HG02763 (cell line): ENCODE results near the gene STXBP5L.
"Not testable (repeated sequence)": the region's sequence is repeated elsewhere in the genome, so short reads cannot be mapped to it uniquely, and the experiment has no call there.

ENCODE experiments used
- ATAC-seq: cut with Tn5 transposase; IDR thresholded peaks from one replicate; pipeline ENCODE4 v1.9.1; 2021; ENCODE audit warnings: mild to moderate bottlenecking, moderate library complexity; ENCODE audit not compliant: unreplicated experiment

Gene STXBP5L

DNA sequence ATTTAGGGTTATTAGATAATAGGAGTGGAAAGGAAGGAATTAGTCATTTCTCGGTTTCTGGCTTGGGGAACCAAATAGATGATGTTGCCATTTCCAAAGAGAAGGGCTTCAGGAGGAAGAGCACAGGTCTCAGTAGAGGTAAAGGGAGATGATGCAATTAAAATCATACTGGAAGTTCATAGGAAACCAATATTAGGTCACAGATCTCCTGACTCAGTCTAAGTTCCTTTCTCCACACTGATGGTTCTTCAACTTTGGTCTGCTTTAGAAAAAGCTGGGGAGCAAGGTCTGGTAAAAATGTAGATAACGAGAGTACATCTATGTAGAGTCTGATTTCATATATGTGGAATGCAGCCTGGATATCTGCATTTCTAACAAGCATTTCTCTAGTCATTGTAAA, 506.9 kb downstream of the STXBP5L start:
- ATAC-seq: no peak

DNA sequence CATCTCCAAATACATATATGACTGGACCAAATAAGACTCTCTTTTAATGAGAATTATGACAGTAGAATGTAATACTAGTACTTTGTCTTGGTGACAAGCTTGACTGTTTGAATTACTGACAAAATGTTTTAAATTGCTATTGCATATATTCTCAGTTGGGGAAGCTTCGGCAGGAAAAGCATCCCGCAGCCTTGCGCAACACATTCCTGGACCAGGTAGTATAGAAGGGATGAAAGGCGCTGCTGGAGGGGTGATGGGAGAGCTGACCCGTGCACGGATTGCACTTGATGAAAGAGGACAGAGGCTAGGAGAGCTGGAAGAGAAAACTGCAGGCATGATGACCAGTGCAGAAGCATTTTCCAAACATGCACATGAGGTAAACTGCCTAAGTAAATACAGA, 510.2 kb downstream of the STXBP5L start:
- no peak for ATAC-seq

DNA sequence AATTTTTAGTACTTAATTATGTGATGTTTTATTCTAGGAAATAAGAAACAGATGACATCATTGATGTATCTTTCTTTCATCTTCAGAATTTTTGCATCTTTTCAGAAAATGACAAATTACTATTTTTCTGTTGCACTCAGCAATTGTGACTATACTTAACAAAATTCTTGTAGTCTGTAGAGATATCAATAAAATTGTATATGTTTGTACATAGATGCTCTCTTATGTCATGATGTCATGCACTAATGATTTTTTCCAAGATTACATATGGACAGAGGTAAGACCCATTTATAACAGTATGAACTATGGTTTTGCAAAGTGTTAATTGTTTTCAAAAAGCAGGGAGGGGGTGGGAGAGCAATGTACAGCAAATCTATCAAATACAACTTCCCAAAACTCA, 516.5 kb downstream of the STXBP5L start:
- no peak for ATAC-seq

DNA sequence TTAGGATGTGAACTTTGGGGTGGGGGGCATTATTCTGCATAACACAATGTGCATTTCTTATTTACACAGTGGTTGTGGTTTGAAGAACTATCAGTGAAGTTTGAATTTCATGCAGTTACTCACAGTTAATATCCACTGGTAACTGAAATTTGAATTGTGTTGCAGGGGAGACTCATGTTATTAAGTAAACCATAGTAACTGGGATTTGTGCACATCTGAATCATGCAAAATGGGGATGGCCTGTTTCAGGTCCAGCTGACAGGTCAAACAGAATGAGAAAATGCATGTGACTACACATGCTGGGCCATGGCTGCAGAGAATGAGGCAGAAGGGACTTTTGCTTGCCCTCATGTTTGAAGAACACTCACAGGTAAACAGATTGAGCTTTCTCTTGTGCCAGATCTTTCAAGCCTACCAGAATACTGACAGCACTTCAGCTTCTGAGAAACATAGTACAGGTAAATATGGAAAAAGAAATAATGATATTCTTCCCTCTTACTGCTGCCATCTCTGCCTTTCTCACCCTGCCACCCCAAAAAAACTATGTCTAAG, 522.7 kb downstream of the STXBP5L start:
- no peak for ATAC-seq

GRCh38 chr3:121431726-121432517, 523.9 kb downstream of the STXBP5L start:
- ATAC-seq: peak; percentile 91

GRCh38 chr3:121436074-121436473, 528.1 kb downstream of the STXBP5L start:
- no peak for ATAC-seq

DNA sequence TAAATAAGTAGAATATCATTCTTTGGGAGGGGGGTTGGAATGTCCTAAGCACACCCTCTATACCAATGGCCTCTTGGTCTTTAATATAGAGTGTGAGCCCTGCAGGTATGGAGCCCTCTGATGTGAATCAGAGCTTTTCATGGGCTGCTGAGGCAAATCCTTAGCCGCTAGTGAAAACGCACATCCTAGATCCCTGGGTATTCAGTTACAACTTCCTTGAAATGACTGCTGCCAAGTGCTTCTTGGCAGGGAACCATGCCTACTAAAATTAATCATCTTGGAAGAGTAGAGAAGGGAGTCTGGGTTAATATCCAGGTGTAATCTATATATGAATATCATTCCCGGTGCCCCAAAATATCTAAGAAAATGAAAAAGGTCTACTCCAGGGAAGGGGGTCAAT, 528.6 kb downstream of the STXBP5L start:
- ATAC-seq: no peak

- ATAC-seq: no peak
Observed at GRCh38 chr3:121443456-121443855, 535.5 kb downstream of the STXBP5L start.

GRCh38 chr3:121451752-121452151, 543.7 kb downstream of the STXBP5L start:
- ATAC-seq: not testable (repeated sequence)

- no peak for ATAC-seq
Observed at GRCh38 chr3:121462565-121462964, 554.6 kb downstream of the STXBP5L start.

DNA sequence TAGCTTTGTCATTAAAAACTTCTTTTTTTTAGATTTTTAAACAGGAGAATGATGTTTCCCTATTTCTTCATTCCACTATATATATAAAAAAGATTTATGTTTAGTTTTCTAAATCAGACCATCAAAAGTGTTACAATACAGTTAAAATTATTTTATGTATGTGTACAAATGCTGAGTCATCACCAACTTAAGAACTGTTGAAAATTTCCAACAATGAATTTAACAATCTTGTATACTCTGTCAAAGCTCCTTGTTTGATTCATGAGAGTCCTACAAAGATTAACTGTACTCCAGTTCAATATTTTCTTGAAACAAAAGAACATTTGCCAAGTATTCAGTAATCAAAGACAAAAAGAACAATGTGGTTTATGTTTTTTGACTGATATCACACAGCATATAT, 555.7 kb downstream of the STXBP5L start:
- ATAC-seq: no peak

GRCh38 chr3:121467085-121467484, 559.1 kb downstream of the STXBP5L start:
- no peak for ATAC-seq

- no peak for ATAC-seq
Observed at GRCh38 chr3:121473001-121473400, 565.0 kb downstream of the STXBP5L start.
